HCT116 (cell line): ENCODE results near the gene DIP2C.

ENCODE experiments used
- CEBPB ChIP-seq: IDR thresholded peaks from 2 replicates; pipeline ENCODE4 v1.6.1; 2012; ENCODE audit warnings: low read depth
- ELF1 ChIP-seq: IDR thresholded peaks from 2 replicates; pipeline ENCODE4 v1.6.1; 2012; ENCODE audit warnings: low read depth, borderline replicate concordance
- EZH2 ChIP-seq: fragments of 200-600 bp; sonication (generic); IDR thresholded peaks from 2 replicates; pipeline ENCODE4 v1.6.1; 2017; ENCODE audit warnings: antibody characterized with exemption, mixed run types
- JUND ChIP-seq: IDR thresholded peaks from 2 replicates; pipeline ENCODE4 v1.6.1; 2012
- POLR2A ChIP-seq: IDR thresholded peaks from 2 replicates; pipeline ENCODE4 v1.7.0; 2011; ENCODE audit warnings: borderline replicate concordance; ENCODE audit not compliant: insufficient read depth, insufficient read length; ENCODE audit errors: extremely low read depth
- POLR2AphosphoS5 ChIP-seq: IDR thresholded peaks from 2 replicates; pipeline ENCODE4 v1.6.1; 2011; ENCODE audit warnings: mild to moderate bottlenecking, low read depth, low read length, moderate library complexity
- TCF7L2 ChIP-seq: IDR thresholded peaks from 2 replicates; pipeline ENCODE4 v1.7.0; 2011; ENCODE audit warnings: borderline replicate concordance, inconsistent platforms; ENCODE audit not compliant: insufficient read depth, insufficient read length; ENCODE audit errors: extremely low read depth
- ZFX ChIP-seq: fragments of 450-650 bp; IDR thresholded peaks from 2 replicates; pipeline ENCODE4 v1.6.1; 2017
- ZNF274 ChIP-seq: fragments of 200-500 bp; sonication (Bioruptor generic); IDR thresholded peaks from 2 replicates; pipeline ENCODE4 v1.6.1; 2014; ENCODE audit warnings: mild to moderate bottlenecking, low read depth, low read length, inconsistent platforms
- TF ChIP-seq, protein P1 (sequence below), 3 experiments: fragments of 200-600 bp in 1 of 3; sonication (generic) in 1 of 3; IDR thresholded peaks in 2 of 3; conservative IDR thresholded peaks in 1 of 3; 2 replicates each; pipeline ENCODE4 v1.5.1; 2012 to 2017; ENCODE audit warnings: low read depth in 2 of 3, low read length in 2 of 3, antibody characterized with exemption in 1 of 3, borderline replicate concordance in 1 of 3, control low read depth in 1 of 3, mild to moderate bottlenecking in 1 of 3, mixed read lengths in 1 of 3, mixed run types in 1 of 3, moderate library complexity in 1 of 3; ENCODE audit not compliant: insufficient read depth in 1 of 3
- TF ChIP-seq, protein P2 (sequence below): IDR thresholded peaks from 2 replicates; pipeline ENCODE4 v1.6.1; 2012
- TF ChIP-seq, protein P3 (sequence below): IDR thresholded peaks from 2 replicates; pipeline ENCODE4 v1.6.1; 2012; ENCODE audit warnings: low read depth

DNA sequence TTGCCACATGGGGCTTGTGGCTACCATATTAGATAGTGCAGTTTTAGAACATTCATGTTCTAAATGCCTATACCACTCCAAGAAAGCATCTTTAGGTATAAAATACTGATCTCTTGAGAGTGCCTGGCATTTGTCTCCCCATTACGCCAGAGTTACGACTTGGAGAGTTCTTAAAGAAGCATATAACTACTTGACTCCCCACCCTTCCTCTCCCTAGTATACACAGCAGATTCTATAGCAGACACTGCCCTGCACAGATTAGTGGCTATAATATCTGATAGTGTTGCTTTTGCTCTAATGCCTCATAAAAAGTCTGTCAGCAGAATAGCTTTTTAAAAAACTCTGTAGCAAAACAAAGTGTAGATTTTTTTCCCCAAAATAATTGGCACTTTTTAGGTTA, 463.4 kb downstream of the DIP2C start:
- TF ChIP-seq, protein P1, sequence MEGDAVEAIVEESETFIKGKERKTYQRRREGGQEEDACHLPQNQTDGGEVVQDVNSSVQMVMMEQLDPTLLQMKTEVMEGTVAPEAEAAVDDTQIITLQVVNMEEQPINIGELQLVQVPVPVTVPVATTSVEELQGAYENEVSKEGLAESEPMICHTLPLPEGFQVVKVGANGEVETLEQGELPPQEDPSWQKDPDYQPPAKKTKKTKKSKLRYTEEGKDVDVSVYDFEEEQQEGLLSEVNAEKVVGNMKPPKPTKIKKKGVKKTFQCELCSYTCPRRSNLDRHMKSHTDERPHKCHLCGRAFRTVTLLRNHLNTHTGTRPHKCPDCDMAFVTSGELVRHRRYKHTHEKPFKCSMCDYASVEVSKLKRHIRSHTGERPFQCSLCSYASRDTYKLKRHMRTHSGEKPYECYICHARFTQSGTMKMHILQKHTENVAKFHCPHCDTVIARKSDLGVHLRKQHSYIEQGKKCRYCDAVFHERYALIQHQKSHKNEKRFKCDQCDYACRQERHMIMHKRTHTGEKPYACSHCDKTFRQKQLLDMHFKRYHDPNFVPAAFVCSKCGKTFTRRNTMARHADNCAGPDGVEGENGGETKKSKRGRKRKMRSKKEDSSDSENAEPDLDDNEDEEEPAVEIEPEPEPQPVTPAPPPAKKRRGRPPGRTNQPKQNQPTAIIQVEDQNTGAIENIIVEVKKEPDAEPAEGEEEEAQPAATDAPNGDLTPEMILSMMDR (IDR thresholded peaks at IDR 0.05 in 2 of 3, conservative IDR thresholded peaks at IDR 0.05 in 1 of 3; ENCODE audit: borderline replicate concordance in 1 of 3, insufficient read depth in 1 of 3, low read depth in 2 of 3, low read length in 2 of 3): no peak
- no peak for TF ChIP-seq POLR2A
- no peak for TF ChIP-seq EZH2
- no peak for TF ChIP-seq ZNF274
- no peak for TF ChIP-seq POLR2AphosphoS5
- TF ChIP-seq, protein P2, sequence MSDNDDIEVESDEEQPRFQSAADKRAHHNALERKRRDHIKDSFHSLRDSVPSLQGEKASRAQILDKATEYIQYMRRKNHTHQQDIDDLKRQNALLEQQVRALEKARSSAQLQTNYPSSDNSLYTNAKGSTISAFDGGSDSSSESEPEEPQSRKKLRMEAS: no peak
- no peak for TF ChIP-seq JUND
- TF ChIP-seq, protein P3, sequence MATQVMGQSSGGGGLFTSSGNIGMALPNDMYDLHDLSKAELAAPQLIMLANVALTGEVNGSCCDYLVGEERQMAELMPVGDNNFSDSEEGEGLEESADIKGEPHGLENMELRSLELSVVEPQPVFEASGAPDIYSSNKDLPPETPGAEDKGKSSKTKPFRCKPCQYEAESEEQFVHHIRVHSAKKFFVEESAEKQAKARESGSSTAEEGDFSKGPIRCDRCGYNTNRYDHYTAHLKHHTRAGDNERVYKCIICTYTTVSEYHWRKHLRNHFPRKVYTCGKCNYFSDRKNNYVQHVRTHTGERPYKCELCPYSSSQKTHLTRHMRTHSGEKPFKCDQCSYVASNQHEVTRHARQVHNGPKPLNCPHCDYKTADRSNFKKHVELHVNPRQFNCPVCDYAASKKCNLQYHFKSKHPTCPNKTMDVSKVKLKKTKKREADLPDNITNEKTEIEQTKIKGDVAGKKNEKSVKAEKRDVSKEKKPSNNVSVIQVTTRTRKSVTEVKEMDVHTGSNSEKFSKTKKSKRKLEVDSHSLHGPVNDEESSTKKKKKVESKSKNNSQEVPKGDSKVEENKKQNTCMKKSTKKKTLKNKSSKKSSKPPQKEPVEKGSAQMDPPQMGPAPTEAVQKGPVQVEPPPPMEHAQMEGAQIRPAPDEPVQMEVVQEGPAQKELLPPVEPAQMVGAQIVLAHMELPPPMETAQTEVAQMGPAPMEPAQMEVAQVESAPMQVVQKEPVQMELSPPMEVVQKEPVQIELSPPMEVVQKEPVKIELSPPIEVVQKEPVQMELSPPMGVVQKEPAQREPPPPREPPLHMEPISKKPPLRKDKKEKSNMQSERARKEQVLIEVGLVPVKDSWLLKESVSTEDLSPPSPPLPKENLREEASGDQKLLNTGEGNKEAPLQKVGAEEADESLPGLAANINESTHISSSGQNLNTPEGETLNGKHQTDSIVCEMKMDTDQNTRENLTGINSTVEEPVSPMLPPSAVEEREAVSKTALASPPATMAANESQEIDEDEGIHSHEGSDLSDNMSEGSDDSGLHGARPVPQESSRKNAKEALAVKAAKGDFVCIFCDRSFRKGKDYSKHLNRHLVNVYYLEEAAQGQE: no peak
- no peak for TF ChIP-seq ZFX
- TF ChIP-seq CEBPB: no peak
- TF ChIP-seq TCF7L2: no peak
- no peak for TF ChIP-seq ELF1
